Activated CD4-positive, alpha-beta T cell treated with anti-CD3 and anti-CD28 coated beads for 1 hour (primary cell): ENCODE data around the gene TMEM239.

Experiments
- DNase-seq: peaks from one replicate; pipeline ENCODE4 v3.0.0-alpha.2; 2020

TMEM239 gene

DNA sequence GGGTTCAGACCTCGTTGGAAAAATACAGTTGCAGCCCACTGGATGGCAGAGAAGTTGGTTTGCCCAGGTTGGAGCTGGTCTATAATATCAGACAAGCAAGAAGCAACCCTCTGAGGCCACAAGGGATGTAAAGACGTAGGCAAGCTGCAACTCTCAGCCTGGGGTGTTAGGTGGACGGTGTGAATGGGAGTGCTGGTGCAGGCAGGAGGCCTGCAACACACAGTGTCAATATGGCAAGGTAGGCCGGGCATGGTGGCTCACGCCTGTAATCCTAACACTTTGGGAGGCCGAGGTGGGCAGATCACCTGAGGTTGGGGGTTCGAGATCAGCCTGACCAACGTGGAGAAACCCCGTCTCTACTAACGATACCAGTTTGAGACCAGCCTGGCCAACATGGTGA is 34.9 kb downstream of the TMEM239 start:
- no peak for DNase-seq

- no peak for DNase-seq
These were observed 42.4 kb downstream of the TMEM239 start for GRCh38 chr20:2858591-2858990.

DNA sequence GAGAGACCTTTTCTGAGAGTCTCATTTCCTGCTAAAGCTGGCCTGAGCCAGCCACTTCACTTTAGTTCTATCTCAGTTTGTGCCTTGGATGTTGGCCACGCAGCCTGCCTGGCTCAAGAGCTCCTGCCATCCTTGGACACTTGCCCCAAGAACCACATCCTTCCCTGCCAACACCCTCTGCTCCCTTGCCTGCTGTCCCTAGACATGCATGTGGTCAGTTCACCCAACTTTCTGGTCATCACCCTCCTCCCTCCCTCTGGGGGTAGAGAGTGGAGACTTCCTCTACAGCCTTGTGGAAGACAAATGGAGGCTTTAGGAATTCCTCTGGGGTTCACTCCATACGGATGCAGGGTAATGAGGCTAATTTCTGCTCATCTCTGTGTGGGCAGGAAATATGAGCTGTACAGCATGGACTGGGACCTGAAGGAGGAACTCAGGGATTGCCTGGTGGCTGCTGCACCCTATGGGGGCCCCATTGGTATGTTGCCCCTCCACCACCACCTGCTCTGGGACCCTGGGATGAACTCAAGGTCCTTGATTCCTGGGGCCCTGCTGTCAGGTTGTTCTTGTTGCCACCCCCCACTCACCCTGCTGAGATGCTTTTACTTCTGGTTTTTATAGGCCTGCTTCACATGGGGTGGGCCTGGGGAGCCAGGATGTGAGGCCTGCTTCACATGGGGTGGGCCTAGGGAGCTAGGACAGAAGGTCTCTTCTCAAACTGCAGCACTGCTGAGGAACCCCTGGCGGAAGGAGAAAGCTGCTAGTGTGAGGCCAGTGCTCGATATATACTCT is 43.4 kb downstream of the TMEM239 start:
- no peak for DNase-seq

DNA sequence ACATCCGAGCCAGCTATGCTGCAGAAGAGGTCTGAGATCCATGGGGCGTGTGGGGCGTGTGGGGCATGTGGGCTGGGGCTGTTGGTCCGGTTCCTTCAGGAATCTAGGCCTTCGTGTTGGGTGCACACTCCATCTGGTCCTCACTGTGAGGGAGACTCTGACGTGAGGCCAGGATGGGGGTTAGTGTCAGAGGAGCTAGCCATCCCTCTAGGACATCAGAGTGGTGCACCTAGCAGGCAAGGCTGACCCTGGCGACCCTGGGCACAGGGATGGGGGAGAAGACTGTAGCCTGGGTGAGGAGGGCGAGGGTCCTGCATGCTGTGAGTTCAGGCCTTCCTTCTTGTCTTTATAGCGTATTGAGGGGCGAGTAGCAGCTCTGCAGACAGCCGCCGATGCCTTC is 48.5 kb downstream of the TMEM239 start:
- DNase-seq, result no peak

DNA sequence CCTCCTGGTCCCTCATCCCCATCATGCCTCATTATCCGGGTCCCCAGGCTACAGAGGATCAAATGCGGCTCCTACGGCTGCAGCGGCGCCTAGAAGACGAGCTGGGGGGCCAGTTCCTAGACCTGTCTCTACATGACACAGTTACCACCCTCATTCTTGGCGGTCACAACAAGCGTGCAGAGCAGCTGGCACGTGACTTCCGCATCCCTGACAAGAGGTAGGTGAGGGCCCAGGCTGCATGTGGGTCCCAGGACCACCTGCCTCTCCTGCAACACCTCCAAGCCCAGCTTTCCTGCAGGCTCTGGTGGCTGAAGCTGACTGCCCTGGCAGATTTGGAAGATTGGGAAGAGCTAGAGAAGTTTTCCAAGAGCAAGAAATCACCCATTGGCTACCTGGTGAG is 48.9 kb downstream of the TMEM239 start:
- no peak for DNase-seq

DNA sequence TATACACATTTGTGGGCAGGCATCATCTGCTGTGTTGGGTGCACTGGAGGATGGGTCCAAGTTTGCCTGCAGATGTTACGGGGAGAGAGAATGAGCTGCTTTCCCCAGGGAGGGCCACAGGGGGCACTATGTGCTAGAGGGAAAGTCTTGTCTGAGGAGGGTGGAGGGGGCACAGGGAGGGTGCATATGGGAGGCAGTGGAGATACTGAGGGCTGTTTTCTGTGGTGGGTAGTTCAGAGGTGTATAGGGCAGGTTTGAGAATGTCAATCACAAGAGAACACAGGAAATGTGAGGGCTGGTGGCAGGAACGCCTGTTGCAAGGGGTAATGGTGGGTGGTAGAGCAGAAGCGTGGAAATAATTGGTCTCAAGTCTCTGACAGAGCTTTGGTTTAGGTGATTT is 49.5 kb downstream of the TMEM239 start:
- DNase-seq, result peak; percentile 22

DNA sequence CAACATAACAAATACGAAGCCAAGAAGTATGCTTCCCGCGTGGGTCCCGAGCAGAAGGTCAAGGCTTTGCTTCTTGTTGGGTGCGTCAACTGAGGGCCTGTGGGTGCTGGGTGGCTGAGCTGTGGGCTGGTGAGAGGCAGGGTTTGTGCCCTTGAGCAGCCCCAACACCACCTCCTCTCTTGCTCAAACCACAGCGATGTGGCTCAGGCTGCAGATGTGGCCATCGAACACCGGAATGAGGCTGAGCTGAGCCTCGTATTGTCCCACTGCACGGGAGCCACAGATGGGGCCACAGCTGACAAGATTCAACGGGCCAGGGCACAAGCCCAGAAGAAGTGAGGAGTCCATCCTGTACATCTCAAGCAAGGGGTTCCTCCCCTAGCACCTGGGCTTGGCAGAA is 50.1 kb downstream of the TMEM239 start:
- DNase-seq, result no peak

DNA sequence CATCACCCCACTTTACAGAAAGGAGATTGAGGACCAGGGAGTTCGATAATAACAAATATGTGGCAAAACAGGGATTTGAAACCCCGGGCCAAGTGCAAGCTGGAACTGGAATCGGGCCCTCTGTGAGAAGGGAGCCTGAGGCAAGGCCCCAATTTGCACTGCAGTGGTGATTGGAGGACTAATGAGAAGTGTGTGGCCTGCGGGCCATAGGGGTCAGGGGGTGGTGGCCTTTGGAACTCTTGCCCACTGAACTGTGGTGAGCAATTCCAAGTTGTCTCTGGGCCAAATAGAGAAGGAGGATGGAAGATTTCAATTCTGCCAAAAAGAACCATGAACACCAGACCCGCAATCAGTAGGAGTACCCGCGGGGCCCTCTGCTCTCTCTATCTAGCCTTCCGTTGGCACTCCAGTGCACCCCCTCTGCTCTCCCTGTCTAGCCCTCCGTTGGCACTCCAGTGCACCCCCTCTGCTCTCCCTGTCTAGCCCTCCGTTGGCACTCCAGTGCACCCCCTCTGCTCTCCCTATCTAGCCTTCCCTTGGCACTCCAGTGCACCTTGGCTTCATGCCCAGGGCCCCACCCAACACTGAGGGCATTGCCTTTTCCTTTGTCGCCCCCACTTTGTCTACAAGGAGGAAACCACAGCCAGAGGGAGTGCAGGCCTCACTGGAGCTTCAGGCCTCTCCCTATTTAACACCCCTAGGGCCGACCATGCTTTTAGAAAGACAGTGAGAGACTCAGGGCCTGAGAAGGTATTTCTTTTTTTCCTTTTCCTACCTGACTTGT is 51.1 kb downstream of the TMEM239 start:
- DNase-seq, result no peak
